Pulmonary artery endothelial cell (primary cell): ENCODE results near the gene PCNT. TPM values are rescaled to one million over a fixed set of nuclear protein-coding genes. Genes with fewer than 3 reads are reported as not detected.

Source experiments
- DNase-seq: peaks from one replicate; pipeline ENCODE4 v3.0.0-alpha.2; 2011; ENCODE audit warnings: low read depth, low spot score
- total RNA-seq: library from RNA; depleted of rRNA; stranded (reverse); fragments of >200 nt; gene quantifications from 2 replicates; pipeline ENCODE4 v1.2.3, GENCODE V29; 2014

Gene PCNT
- total RNA-seq, 1 donor from 2014 or later = 18.1 TPM

DNA sequence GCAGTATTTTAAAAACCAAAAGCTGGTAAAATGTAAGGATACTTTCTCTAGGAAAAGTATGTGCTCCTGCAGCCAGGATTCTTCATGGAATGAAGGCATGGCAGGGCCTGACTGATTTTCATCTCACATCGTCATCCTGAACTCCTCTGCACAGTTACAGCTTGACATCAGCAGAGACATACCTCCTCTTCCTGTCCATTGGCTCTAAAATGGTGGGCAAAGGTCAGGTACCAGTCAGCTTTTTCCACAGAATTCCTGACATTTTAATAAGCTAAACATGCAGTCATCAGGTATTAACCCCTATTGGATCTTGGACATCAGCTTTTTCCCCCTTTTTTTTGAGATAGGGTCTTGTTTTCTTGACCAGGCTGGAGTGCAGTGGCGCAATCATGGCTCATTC, 5.8 kb downstream of the PCNT start:
- DNase-seq = no peak

DNA sequence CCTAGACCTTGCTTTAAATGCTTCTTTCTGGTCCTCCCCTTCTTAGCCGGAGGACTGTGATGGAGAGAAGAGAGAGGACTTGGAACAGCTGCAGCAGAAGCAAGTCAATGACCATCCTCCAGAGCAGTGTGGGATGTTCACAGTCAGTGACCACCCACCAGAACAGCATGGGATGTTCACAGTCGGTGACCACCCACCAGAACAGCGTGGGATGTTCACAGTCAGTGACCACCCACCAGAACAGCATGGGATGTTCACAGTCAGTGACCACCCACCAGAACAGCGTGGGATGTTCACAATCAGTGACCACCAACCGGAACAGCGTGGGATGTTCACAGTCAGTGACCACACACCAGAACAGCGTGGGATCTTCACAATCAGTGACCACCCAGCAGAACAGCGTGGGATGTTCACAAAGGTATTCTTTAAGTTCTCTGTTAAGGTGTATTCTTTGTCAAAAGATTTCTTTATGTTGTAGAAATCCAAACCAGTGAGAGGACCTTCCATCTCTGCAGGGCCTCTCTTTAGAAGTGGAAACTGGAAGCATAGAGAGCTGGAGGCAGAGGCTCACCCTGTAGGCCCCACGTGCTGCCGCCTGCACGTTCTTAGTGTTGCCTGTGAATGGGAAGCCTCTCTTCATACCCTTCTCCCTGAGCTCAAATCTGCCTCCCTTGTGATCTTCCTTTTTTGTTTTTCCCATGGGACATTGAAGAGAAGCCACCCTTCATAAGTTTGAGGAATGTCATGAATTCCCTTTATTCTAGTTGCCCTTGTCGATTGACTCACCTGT, 10.6 kb downstream of the PCNT start:
- no peak for DNase-seq

DNA sequence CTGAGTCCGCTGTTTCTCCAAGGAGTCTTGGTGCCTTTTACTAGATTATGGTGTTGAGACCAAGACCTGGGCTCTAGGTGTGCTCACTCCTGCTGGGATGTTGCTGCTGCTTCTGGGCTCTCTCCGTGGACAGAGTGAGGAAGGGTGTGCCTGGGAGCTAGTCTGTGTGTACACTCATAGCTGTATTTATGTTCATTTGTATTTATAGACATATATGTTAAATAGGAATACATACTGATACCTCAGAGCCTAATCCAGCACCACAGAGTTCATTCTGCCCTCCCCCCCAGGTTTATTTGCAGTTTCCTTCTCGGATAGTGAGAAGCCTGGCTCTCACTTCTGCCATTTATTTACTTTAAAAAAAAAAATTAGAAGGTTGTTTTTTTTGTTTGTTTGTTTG, 12.6 kb downstream of the PCNT start:
- no peak for DNase-seq

DNA sequence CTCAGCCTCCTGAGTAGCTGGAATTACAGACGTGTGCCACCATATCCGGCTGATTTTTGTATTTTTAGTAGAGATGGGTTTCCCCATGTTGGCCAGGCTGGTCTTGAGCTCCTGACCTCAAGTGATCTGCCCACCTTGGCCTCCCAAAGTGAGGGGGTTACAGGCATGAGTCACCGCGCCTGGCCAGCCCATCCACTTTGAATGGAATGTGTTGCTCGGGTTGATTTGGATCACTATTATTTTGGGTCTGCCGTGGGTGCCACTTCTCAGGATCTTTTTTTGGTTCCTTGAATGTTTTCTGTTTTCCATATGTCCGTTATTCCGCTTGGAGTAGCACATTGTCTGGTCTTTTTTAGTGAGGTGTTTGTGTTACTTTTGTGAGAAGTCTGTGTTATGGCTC, 17.0 kb downstream of the PCNT start:
- DNase-seq = no peak

DNA sequence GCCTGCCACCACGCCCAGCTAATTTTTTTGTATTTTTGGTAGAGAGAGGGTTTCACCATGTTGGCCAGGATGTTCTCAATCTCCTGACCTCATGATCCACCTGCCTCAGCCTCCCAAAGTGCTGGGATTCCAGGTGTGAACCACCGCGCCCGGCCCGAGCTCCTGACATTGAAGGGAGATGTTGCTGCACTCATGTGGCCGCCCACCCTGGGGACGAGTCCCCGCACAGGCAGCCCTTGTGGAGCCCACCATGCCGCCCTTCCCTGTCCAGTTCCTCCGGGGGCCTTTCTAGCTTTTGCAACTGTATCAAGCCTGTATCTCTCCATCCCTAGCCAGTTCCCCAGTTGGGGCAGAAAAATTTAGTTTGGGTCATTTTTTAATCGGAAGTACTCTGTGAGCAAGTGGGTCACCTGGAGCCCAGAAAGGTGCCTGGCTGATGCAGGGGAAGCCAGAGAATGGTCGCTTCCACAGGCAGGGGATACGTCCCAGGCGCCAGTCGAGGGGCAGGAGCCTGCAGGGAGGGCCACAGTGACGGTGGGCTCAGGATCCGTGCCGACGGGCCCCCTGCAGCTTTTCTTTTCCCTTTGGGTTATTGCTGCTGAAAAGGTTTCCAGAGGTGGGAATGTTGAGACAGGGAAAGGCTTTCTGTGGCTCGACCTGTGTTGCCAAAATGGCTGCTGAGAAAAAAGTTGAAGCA, 20.4 kb downstream of the PCNT start:
- no peak for DNase-seq

DNA sequence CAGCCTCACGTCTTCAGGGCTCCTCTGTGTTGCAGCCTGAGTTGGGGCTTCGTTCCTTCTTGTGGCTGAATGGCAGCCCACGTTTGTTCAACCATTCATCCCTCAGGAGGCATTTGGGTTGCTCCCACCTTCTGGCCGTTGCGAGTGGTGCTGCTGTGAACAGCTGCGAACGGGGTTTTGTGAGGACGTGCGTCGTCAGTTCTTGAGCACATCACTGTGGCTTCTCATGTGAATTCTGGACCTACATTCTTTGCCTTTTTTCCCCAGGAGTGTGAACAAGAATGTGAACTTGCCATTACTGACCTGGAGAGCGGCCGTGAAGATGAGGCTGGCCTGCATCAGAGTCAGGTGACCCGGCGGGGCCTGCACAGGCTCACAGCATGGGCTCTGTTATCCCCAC, 21.9 kb downstream of the PCNT start:
- DNase-seq = no peak

DNA sequence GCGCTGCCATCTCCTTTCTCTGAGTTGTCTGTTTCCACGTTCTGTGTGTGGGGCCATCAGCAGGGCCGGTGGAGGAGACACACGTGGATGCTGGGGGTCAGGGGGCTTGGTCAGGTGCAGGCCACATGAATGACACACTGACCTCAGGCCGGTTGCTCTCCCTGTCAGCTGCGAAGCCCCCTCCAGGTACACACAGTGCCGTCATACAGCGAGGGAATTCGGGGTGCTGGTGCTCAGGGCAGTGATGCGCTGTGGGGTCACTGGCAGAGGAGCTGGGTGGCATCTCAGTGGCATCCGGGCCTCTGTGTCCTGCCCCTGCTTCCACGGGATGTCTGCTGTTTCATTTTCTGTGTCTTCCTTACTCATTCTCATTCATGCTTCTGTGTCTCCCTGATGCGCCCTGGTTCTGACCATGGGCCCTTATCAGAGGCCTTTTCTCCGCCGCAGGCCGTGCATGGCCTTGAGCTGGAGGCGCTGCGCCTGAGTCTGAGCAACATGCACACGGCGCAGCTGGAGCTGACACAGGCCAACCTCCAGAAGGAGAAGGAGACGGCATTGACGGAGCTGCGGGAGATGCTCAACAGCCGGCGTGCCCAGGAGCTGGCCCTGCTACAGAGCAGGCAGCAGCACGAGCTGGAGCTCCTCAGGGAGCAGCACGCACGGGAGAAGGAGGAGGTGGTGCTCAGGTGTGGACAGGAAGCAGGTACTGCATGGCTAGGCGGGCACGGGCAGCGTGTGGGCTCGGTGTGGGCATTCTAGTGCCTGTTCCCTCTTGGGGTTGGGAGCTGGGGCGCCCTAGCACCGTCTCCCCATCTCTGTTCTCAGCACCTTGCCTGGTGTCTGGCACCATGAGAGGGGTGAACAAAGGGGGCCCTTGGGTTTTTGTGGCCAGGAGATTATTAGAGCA, 22.6 kb downstream of the PCNT start:
- no peak for DNase-seq

DNA sequence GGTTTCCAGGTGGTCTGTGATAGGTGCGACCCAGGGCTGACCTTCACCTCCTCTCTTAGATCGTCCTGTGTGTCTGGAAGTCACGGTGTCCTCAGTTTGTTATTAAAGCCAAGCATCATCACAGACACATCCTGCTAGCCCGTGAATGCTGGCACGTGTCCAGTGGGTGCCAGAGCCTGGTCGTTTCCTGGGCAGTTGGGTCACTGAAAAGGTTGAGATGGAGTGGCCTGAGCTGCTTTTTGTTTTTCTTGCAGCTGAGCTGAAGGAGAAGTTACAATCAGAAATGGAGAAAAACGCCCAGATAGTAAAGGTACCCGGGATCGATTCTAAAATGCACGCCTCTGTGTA, 23.2 kb downstream of the PCNT start:
- no peak for DNase-seq

DNA sequence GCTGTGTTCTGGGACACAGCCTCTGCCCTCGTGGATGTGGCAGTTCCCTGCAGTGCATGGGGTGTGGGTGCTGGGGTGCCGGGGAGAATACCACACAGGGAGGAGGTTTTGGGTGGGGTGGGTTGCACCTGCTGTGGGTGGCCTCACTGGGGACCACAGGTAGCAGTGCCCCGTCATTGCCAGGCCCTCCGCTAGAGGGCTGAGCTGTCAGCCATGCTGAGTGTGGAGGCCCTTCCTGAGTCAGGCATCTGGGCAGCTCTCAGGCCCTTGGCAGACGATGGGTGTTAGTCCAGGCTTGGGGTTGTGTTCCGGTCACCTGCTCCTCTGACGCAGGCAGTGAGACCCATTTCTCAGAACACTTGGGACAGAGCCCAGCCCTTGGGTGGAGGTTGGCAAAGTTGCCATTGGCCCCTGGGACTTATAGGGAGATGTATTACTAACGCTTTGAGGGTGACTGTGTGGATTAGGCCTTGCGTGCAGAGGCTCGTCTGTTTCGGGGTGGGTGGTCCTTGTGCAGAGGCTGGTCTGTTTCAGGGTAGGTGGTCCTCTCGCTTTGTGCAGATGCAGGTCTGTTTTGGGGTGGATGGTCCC, 23.9 kb downstream of the PCNT start:
- DNase-seq = no peak

DNA sequence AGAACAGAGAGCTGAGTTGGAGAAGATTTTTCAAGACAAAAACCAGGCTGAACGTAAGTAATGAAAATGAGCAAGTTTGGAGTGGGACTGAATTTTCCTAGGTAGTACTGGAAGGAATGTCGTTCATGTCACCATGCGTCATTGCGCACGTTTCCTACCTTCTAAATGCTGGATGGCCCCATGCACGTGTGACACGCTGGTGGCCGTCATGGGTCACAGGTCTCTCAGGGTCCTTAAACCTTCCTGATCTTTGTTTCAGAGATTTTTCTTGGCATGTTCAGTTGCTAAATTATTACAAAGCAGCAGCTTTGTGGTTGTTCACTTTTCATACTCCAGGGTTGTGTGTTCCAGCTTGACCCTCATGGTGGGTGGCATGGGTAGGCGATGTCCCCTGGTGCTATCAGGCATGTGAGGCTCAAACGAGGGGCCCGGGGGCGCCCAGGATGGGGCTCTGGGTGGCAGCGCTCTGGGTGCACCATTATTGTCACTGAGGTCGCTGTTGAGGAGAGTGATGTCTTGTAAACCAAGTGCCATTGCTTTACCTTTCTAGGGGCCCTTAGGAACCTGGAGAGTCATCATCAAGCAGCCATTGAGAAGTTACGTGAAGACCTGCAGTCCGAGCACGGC, 25.3 kb downstream of the PCNT start:
- DNase-seq = no peak

DNA sequence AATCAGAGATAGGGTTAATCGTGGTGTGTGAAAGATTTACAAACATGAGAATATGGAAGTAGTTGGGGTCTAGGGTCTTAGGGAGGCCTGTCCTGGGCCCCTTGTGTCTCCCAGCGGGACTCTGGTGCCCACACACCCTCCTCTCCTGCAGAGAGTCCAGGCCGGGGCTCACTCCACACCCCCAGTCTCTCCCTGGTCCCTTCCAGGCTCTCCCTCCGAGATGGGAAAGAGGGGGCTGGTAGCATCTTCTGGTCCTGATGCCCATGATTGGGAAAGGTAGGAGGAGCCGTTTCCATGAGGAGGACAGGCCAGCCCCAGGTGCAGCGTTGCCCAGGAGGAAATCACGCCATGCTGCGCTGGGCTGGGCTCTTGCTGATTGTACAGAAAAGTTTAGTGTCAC, 26.6 kb downstream of the PCNT start:
- DNase-seq = no peak

DNA sequence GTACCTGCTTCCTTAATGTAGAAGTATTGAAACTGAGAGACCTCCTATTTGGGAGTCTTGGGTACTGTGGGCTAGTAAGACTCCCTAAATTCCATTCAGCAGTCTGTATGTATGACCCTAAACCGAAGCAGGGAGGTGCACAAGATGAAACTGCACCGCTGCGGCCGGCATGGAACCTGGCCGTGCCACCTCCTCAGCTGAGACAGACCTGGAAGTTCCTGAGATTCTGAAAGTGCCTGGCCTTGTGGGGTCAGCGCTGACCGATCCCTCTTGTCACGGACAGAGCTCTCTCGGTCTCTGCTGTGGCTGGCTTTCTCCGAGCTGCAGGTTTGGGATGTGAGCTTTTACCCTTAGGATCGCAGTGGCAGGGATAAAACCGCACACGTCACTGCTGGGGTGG, 27.0 kb downstream of the PCNT start:
- no peak for DNase-seq

DNA sequence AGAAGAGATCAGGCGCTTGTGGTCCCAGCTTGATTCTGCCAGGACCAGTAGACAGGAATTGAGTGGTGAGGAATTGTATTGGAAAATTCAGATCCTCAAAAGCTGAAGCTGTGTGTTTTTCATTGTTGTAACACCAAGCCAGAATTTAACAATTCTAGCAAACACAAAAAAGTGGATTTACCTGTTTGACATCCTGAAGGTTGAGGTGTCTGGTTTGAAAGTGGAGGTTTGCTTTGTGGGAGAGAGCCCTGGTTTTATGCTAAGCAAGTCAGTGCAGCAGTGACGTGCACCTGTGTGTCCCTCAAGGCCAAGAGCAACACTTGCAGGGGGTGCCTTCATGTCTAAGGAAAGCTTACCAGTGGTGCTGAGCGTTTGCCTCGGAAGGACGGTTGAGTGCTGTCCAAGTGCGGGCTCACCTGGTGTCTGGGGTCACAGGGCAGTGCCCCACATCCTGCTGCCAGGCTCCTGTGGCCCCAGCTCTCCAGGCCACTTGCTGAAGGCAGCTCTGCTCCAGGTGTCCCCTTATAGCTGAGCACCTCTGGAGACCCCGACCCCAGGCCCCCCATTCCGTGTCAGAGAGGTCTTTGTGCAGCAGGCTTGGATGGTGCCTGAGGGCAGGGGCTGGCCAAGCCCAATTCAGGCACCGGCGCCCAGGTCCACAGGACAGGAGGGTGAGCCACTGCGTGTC, 27.7 kb downstream of the PCNT start:
- no peak for DNase-seq

DNA sequence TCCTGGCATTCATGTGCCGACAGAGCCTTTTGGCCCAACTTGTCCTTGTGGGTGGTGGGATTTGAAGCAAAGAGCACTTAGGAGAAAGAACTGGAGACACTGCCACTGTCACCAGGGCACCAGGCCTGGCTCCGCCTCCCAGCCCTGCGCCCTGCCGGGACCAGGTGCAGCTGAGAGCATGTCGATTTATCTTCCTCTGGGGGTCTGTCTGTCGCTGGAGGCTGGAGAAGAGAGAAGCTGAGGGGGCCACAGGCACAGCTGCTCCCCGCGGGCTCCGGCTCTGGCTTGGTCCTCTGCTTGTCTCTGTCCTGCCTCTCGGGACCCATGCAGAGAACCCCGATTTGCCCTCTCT, 28.2 kb downstream of the PCNT start:
- no peak for DNase-seq

DNA sequence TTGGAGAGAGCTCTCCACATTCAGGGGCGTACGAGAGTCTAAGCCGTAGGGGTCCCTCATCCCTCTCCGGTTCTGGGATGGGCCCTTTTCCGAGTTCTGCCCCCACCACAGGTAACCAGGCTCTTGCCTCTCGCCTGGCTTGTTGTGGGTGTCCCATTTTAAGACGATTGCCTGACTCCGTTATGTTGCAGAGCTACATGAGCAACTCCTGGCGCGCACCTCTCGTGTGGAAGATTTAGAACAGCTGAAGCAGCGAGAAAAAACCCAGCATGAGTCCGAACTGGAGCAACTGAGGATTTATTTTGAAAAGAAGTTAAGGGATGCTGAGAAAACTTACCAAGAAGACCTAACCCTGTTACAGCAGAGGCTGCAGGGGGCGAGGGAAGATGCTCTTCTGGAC, 29.0 kb downstream of the PCNT start:
- DNase-seq = no peak

DNA sequence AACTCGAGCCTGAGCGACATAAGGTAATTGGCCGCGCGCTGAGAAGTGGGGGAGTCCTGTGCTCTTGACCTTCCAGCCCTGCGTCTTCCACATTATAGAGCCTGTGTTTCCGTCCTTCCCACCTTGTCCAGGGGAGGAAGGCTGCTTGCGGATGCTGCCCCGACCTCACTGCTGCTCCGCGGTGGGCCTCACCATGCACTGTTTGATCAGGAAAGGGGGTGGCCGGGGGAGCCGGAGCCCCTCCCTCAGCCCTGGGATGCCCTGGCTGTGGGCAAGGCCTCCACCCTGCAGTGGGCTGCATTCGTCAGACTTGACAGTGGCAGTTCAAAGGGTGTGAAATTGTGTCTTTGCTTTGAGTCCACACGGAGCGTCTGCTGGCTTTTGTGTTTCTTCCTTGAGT, 30.1 kb downstream of the PCNT start:
- DNase-seq = no peak

DNA sequence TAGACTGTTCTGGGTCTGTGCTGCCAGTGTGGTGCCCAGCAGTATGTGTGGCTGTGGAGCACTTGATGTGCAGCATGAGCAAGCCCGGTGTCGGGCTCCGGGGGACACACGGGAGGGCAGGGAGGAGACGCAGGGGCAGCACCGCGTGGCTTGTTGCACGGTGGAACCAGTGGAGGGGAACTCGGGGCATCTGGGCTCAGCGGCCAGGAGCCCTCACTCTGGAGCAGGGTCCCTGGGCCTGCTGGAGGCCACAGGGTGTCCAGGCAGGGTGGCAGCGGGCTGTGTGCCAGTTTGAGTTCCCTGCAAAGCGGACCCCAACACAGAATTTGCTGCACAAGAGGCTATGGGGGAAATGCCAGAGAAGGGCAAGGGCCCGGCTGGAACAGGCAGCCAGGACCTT, 30.6 kb downstream of the PCNT start:
- no peak for DNase-seq

DNA sequence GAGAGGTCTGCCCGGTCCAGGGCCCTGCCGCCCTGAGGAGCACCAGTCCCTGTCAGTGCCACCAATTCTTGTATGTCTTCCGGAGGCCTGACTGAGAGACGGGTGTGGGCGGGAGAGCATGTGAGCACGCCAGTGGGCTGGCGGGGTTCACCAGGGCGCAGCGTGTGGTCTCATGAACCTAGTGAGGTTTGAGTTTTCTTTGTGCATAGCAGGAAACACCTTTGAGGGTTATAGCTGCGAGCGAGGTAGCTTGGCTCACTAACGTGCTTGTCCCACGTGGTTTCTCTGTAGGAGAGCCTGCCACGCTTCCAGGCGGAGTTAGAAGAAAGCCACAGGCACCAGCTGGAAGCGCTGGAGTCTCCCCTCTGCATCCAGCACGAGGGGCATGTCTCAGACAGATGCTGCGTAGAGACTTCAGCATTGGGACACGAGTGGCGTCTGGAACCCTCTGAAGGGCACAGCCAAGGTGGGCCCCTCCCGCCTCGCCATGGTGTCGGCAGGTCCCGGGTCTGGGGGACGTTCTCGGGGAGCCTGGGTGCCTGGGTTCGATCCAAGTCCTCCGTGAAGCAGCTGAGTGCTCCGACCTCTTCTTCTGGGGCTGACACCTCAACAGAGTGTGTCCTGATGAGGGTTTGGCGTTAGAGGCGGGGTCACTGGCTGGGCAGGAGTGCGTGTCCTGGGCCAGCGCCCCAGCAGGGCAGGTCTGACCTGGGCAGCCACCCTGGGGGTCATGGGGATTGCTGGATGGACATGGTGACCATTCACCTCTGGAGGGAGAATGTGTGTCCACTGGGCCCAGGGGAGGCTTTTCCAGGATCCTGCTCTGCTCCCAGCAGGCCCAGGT, 31.4 kb downstream of the PCNT start:
- no peak for DNase-seq

DNA sequence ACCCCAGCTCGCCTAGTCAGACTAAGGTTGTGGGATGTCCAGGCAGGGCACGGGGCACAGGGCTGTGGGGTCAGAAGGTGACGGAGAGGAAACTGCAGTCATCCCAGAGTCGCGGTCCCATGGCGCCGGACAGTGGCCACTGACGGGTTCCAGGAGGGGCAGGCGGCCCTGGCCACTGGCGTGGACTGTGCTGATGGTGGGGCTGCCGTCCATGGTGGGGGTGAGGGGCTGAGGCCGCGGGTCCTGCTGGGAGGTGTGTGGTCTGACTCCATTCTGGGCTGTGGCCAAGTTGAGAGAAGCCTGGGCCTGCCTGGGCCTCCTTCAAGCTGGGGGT, 32.0 kb downstream of the PCNT start:
- no peak for DNase-seq
